NCI-H1930 (cell line): Measurements from ENCODE around the gene PSMA7.
"Not testable (repeated sequence)": the region's sequence is repeated elsewhere in the genome, so short reads cannot be mapped to it uniquely, and the experiment has no call there.

Source experiments
- DNase-seq, 2 experiments: peaks; one replicate each; lab custom pipeline; 2025; lab: John Stamatoyannopoulos, UW

The PSMA7 gene

GRCh38 chr20:62119115-62119514 is 24.1 kb downstream of the PSMA7 start:
- DNase-seq: no peak

- DNase-seq: no peak
Measured at GRCh38 chr20:62118113-62119043, 24.8 kb downstream of the PSMA7 start.

GRCh38 chr20:62117658-62118057 is 25.5 kb downstream of the PSMA7 start:
- DNase-seq: no peak

GRCh38 chr20:62117362-62117646 is 25.9 kb downstream of the PSMA7 start:
- no peak for DNase-seq

GRCh38 chr20:62116558-62117361 is 26.4 kb downstream of the PSMA7 start:
- no peak for DNase-seq

GRCh38 chr20:62115800-62116407 is 27.3 kb downstream of the PSMA7 start:
- DNase-seq: not testable (repeated sequence)

- no peak for DNase-seq
Measured at GRCh38 chr20:62114894-62115293, 28.3 kb downstream of the PSMA7 start.

- no peak for DNase-seq
Measured at GRCh38 chr20:62112368-62112767, 30.8 kb downstream of the PSMA7 start.

GRCh38 chr20:62111148-62111547 is 32.0 kb downstream of the PSMA7 start:
- DNase-seq: no peak

- no peak for DNase-seq
Measured at GRCh38 chr20:62105592-62105991, 37.6 kb downstream of the PSMA7 start.

GRCh38 chr20:62104791-62105345 is 38.3 kb downstream of the PSMA7 start:
- DNase-seq: no peak

- no peak for DNase-seq
Measured at GRCh38 chr20:62104234-62104789, 38.9 kb downstream of the PSMA7 start.

GRCh38 chr20:62103508-62104233 is 39.5 kb downstream of the PSMA7 start:
- no peak for DNase-seq

GRCh38 chr20:62101078-62101477 is 42.1 kb downstream of the PSMA7 start:
- DNase-seq: no peak

- no peak for DNase-seq
Measured at GRCh38 chr20:62097881-62098407, 45.2 kb downstream of the PSMA7 start.

- DNase-seq: no peak
Measured at GRCh38 chr20:62096421-62097380, 46.5 kb downstream of the PSMA7 start.

GRCh38 chr20:62089393-62089792 is 53.8 kb downstream of the PSMA7 start:
- DNase-seq: no peak

- no peak for DNase-seq
Measured at GRCh38 chr20:62088258-62089127, 54.7 kb downstream of the PSMA7 start.

GRCh38 chr20:62087632-62088031 is 55.6 kb downstream of the PSMA7 start:
- DNase-seq: no peak
